GM12891 (cell line): ENCODE data around the gene DOCK4.

Experiments used
- PAX5 ChIP-seq: IDR thresholded peaks from 2 replicates; pipeline ENCODE4 v1.6.1; 2011; ENCODE audit warnings: low read length, moderate library complexity, mild to moderate bottlenecking; ENCODE audit not compliant: insufficient read depth, severe bottlenecking
- POLR2A ChIP-seq: IDR thresholded peaks from 2 replicates; pipeline ENCODE4 v1.6.1; 2011; ENCODE audit warnings: low read depth, low read length, control low read depth
- POLR2AphosphoS5 ChIP-seq: IDR thresholded peaks from 2 replicates; pipeline ENCODE4 v1.6.1; 2011; ENCODE audit warnings: low read depth, low read length, control low read depth
- POU2F2 ChIP-seq: IDR thresholded peaks from 2 replicates; pipeline ENCODE4 v1.6.1; 2011; ENCODE audit warnings: low read depth, mild to moderate bottlenecking, control low read depth, low read length, moderate library complexity
- SPI1 ChIP-seq: IDR thresholded peaks from 2 replicates; pipeline ENCODE4 v1.6.1; 2011; ENCODE audit warnings: low read depth, low read length, control low read depth
- TAF1 ChIP-seq: IDR thresholded peaks from 2 replicates; pipeline ENCODE4 v1.6.1; 2011; ENCODE audit warnings: low read depth, low read length, control low read depth

DNA sequence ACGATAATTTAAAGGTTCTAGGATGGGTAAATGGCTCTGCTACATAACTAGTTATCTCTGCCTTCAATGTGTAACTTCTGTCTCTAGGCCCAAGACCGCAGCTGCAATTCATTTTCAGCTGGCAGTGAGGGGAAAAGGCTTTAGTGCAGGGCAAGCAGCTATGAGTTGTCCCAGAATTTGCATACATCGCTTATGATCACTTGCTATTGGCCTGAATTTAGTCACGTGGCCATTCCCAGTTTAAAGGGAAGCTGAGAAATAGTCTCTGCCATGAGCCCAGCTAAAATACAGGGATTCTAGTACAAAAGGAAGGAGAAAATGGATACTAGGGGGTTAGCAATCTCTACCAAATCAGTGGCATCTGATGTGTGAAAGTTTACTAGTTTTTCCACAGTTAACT is 498.1 kb downstream of the DOCK4 start:
- TF ChIP-seq POLR2AphosphoS5, result no peak
- TF ChIP-seq POLR2A, result no peak
- TF ChIP-seq TAF1, result no peak
- TF ChIP-seq POU2F2, result no peak
- TF ChIP-seq SPI1, result no peak
- TF ChIP-seq PAX5, result no peak
